Cardiac muscle cell (in vitro differentiated cells and primary cell): ENCODE data around the gene ETHE1. TPM values are rescaled to one million over a fixed set of nuclear protein-coding genes. Genes with fewer than 3 reads are reported as not detected.

ENCODE experiments used
- DNase-seq, 2 donors: peaks; one replicate each; pipeline versions ENCODE4 v3.0.0 to v3.0.0-alpha.2; 2010 to 2017; ENCODE audit warnings: low read depth in 1 of 2, low spot score in 1 of 2
- H3K27ac ChIP-seq: fragments of 200-600 bp; sonication (generic); 2 replicates; pipeline ENCODE4 v1.5.1; 2016
- H3K27me3 ChIP-seq: fragments of 200-600 bp; sonication (generic); 2 replicates; pipeline ENCODE4 v1.6.0; 2016; ENCODE audit warnings: control low read depth
- H3K36me3 ChIP-seq: fragments of 200-600 bp; sonication (generic); 2 replicates; pipeline ENCODE4 v1.5.1; 2016; ENCODE audit warnings: control low read depth
- H3K4me1 ChIP-seq: fragments of 200-600 bp; sonication (generic); 2 replicates; pipeline ENCODE4 v1.8.1; 2017; ENCODE audit warnings: low read depth, mild to moderate bottlenecking, mixed run types
- H3K4me3 ChIP-seq: fragments of 200-600 bp; sonication (generic); 2 replicates; pipeline ENCODE4 v1.5.1; 2016; ENCODE audit warnings: mild to moderate bottlenecking
- H3K9me3 ChIP-seq: fragments of 200-600 bp; sonication (generic); 2 replicates; pipeline ENCODE4 v1.5.1; 2017; ENCODE audit warnings: low read depth, mild to moderate bottlenecking, control low read depth
- polyA plus RNA-seq: library from polyadenylated mRNA; unstranded; fragments of >200 nt; fragmentation: Nextera tagmentation; extraction: Ambion mirVana; gene quantifications from 2 replicates; pipeline ENCODE4 v1.2.1, GENCODE V29; 2016
- total RNA-seq: library from RNA; depleted of rRNA; stranded (reverse); fragments of >200 nt; gene quantifications from 2 replicates; pipeline ENCODE4 v1.2.3, GENCODE V29; 2016
- TF ChIP-seq, protein P1 (sequence below): IDR thresholded peaks from 2 replicates; pipeline ENCODE4 v1.5.1; 2012; ENCODE audit warnings: low read depth, mild to moderate bottlenecking, low read length

ETHE1 gene
- total and polyA plus RNA-seq, 2 experiments from 2014 or later: 31.6 to 35.0 TPM

GRCh38 chr19:43481701-43482100, 45.3 kb downstream of the ETHE1 start:
- Histone ChIP-seq H3K27me3 (no peaks in the 10 kb centered on the region), H3K4me3 (no peak overlapping the region), H3K27ac (no peak overlapping the region), H3K36me3 (peaks cover 3% of the 10 kb centered on the region), H3K9me3 (no peaks in the 10 kb centered on the region), H3K4me1 (no peaks in the 10 kb centered on the region)
- DNase-seq: no peak
- TF ChIP-seq, protein P1, sequence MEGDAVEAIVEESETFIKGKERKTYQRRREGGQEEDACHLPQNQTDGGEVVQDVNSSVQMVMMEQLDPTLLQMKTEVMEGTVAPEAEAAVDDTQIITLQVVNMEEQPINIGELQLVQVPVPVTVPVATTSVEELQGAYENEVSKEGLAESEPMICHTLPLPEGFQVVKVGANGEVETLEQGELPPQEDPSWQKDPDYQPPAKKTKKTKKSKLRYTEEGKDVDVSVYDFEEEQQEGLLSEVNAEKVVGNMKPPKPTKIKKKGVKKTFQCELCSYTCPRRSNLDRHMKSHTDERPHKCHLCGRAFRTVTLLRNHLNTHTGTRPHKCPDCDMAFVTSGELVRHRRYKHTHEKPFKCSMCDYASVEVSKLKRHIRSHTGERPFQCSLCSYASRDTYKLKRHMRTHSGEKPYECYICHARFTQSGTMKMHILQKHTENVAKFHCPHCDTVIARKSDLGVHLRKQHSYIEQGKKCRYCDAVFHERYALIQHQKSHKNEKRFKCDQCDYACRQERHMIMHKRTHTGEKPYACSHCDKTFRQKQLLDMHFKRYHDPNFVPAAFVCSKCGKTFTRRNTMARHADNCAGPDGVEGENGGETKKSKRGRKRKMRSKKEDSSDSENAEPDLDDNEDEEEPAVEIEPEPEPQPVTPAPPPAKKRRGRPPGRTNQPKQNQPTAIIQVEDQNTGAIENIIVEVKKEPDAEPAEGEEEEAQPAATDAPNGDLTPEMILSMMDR: no peak

- Histone ChIP-seq H3K36me3 (peaks cover 3% of the 10 kb centered on the region), H3K4me1 (no peaks in the 10 kb centered on the region), H3K27me3 (no peaks in the 10 kb centered on the region), H3K4me3 (no peak overlapping the region), H3K27ac (no peak overlapping the region), H3K9me3 (no peaks in the 10 kb centered on the region)
- no peak for DNase-seq
- TF ChIP-seq, protein P1: no peak
These were observed 46.4 kb downstream of the ETHE1 start for GRCh38 chr19:43480574-43480973.

DNA sequence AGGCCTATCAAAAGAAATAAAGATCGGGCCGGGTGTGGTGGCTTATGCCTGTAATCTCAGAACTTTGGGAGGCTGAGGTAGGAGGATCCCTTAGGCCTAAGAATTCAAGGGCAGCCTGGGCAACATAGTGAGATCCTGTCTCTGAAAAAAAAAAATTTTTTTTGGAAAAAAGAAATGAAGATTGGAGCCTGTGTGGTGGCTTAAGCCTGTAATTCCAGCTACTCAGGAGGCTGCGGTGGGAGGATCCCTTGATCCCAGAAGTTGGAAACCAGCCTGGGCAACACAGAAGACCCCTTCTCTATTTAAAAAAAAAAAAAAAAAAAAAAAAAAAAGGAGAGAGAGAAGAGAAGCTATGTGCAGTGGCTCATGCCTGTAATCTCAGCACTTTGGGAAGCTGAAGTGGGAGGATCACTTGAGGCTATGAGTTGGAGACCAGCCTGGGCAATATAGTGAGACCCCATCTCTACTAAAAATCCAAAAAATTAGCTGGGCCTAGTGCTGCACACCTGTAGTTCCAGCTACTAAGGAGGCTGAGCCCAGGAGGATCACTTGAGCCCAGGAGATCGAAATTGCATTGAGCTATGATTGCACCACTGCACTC, 46.9 kb downstream of the ETHE1 start:
- Histone ChIP-seq H3K4me1 (no peaks in the 10 kb centered on the region), H3K4me3 (no peak overlapping the region), H3K27ac (no peak overlapping the region), H3K27me3 (no peaks in the 10 kb centered on the region), H3K9me3 (no peaks in the 10 kb centered on the region), H3K36me3 (peaks cover 3% of the 10 kb centered on the region)
- DNase-seq: no peak
- TF ChIP-seq, protein P1: no peak

DNA sequence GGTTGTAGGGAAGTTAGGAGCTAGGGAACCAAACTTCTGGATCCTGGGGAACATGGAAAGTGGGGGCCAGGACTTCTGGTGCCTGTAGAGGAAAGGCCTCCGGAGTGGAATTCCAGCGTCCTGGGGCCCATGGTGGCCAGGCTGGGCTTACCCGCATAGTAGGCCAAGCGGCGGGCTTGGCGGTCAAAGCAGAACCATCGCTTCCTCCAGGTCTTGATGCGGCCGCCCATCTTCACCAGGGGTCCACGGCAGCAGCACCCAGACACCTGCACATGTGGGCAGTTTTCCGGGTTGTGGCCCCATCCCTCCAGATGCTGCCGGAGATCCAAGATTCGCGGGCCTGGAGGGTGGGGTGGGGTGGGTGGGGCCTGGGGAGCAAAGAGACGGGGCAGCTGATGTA, 47.8 kb downstream of the ETHE1 start:
- Histone ChIP-seq H3K27ac (no peak overlapping the region), H3K9me3 (no peaks in the 10 kb centered on the region), H3K36me3 (peaks cover 3% of the 10 kb centered on the region), H3K4me3 (no peak overlapping the region), H3K27me3 (no peaks in the 10 kb centered on the region), H3K4me1 (no peaks in the 10 kb centered on the region)
- no peak for DNase-seq
- TF ChIP-seq, protein P1: no peak

DNA sequence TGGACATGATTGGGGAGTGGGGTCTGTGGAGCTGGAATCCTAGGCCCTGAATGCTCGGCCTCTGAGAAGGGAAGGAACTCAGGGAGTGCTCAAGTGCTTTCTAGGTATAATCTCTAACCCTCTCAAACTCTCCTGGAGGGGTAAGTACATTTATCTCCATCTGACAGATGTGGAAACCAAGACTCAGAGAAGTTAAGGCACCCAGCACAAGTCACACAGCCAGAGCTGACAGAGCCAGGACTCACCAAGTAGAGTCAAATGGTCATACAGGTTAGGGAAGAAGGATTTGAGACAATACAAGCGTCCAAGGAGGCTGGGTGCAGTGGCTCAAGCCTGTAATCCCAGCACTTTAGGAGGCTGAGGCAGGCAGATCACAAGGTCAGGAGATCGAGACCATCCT, 48.7 kb downstream of the ETHE1 start:
- peaks cover 3% of the 10 kb centered on the region for H3K36me3 ChIP-seq
- H3K9me3 ChIP-seq: no peaks in the 10 kb centered on the region
- no peak overlapping the region for H3K27ac ChIP-seq
- H3K4me1 ChIP-seq: no peaks in the 10 kb centered on the region
- no peak for DNase-seq
- no peak overlapping the region for H3K4me3 ChIP-seq
- no peaks in the 10 kb centered on the region for H3K27me3 ChIP-seq
- TF ChIP-seq, protein P1: no peak
